Ovary (tissue), 9 donors: ENCODE results near the gene MEG3. TPM values are rescaled to one million over a fixed set of nuclear protein-coding genes. Genes with fewer than 3 reads are reported as not detected.

ENCODE experiments used
- DNase-seq, 5 donors: peaks; one replicate each; pipeline ENCODE4 v3.0.0-alpha.2; 2019 to 2020
- H3K27ac ChIP-seq, 2 donors: fragments of 200-600 bp; one replicate each; pipeline versions ENCODE4 v1.5.1 to v1.8.0; 2019 to 2022
- H3K27me3 ChIP-seq: fragments of 200-600 bp; one replicate; pipeline ENCODE4 v1.8.0; 2022
- H3K36me3 ChIP-seq: fragments of 200-600 bp; sonication (generic); one replicate; pipeline ENCODE4 v1.5.1; 2019
- H3K4me1 ChIP-seq: one replicate; pipeline ENCODE4 v1.8.1; 2013; ENCODE audit warnings: mild to moderate bottlenecking, moderate library complexity; ENCODE audit not compliant: insufficient read depth
- H3K4me3 ChIP-seq: fragments of 200-600 bp; sonication (generic); one replicate; pipeline ENCODE4 v1.5.1; 2017
- H3K9me3 ChIP-seq, 2 donors: fragments of 200-600 bp in 1 of 2; sonication (generic) in 1 of 2; one replicate each; pipeline versions ENCODE4 v1.5.1 to v1.8.1; 2013 to 2019; ENCODE audit warnings: mild to moderate bottlenecking in 1 of 2, moderate library complexity in 1 of 2
- EP300 ChIP-seq: sonication (generic); formaldehyde crosslinking; IDR thresholded peaks from one replicate; pipeline ENCODE4 v1.6.1; 2017; ENCODE audit warnings: antibody characterized with exemption
- POLR2A ChIP-seq: fragments of 450-650 bp; IDR thresholded peaks from one replicate; pipeline ENCODE4 v1.6.1; 2017; ENCODE audit warnings: antibody characterized with exemption, mild to moderate bottlenecking, moderate library complexity
- WGBS, 3 donors: extraction: QIAGEN DNeasy Blood & Tissue Kit in 1 of 3; methylation state at CpG; one replicate each; pipeline versions ENCODE4 v1.1.5 to v1.1.7; 2013 to 2017; 5-methylcytosine and 5-hydroxymethylcytosine counted together
- intact Hi-C, 4 donors: fragments of 100-400 bp; cut with DNase I; formaldehyde crosslinking; loops; one replicate each; pipeline versions ENCODE4 v1.11.0 to v1.15.1; 2022 to 2023
- polyA plus RNA-seq, 2 donors: library from polyadenylated mRNA; stranded (reverse); fragments of 200-250 nt in 1 of 2; fragments of 350-450 nt in 1 of 2; fragmentation: Illumina TruSeq in 1 of 2; extraction: RNeasy Lipid Tissue Mini Kit (QIAGEN cat#74804) in 1 of 2; gene quantifications; one replicate each; pipeline ENCODE4 v1.2.3, GENCODE V29; 2013 to 2014
- total RNA-seq, 7 donors: library from RNA; depleted of rRNA in 2 of 7; stranded (reverse); fragments of >200 nt in 2 of 7; fragmentation: NEBNext Ultra II Directional in 3 of 7; extraction: Animal tissue kit (Norgen Biotek cat#: 25700) in 3 of 7; gene quantifications; one replicate each; pipeline versions ENCODE4 v1.1.0 to v1.2.4, GENCODE V29; 2016 to 2023
- TF ChIP-seq, protein P1 (sequence below), 3 donors: fragments of 450-650 bp in 2 of 3; fragments of 200-600 bp in 1 of 3; IDR thresholded peaks; one replicate each; pipeline versions ENCODE4 v1.5.1 to v1.8.0; 2016 to 2022; ENCODE audit warnings: antibody characterized with exemption in 3 of 3, mild to moderate bottlenecking in 1 of 3
- donor health status: DM: no; HTN: no; CAD: no; lungs with moderate emphysema.
- donor health status: DM: no; HTN: no; CAD: no.
- donor health status: Bipolar disorder and iron deficiency.
- donor health status: DM: yes; HTN: yes; CAD: no.
- donor health status: DM: no; HTN: no; CAD: no.
- donor health status: DM: yes; HTN: yes; CAD: no.

The MEG3 gene
- total and polyA plus RNA-seq, 9 donors = 186 to 1,950 (median 396) TPM

DNA sequence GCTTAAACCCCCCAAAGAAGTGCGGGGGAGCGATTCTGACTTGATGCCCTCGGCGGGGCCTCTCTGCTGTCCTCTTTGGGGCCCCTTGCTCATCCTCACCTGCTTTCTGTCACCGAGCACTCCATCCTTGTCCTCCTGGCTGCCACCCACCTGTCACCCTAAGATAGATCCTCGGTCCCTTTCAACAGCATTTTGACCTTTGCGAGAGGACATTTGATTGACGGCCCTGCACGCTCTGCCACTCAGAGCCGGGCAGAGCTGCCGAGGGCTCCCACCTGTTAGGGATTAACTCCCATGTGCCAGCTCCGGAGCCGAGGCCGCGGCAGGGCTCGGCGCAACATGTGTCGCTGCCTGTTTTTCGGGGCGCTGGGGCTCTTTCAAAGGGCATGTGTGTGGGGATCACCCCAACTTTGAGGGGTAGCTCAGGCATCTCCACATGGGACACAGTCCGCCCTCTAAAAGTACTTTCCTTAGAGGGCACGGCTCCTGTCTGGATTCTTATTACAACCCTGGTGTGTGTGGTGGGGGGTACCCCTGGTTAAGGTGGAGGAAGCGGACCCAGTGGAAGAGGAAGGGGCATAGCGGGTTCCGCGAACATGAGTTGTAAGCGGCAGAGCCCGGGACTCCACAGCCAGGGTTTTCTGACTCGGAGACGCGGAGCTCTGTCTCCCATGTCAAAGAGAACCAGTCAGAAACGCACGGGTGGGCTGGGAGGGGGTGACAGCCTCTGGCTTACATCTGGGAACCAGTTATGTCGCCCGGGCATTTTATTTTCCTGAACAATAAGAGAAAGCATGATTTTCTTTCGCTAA lies 811 bp upstream of the MEG3 start:
- Histone ChIP-seq H3K9me3 (no peaks in the 10 kb centered on the region), H3K27ac (peak overlapping the region in 1 of 2 donors; percentile 72), H3K36me3 (no peaks in the 10 kb centered on the region), H3K4me3 (peak overlapping the region; percentile 32), H3K27me3 (no peaks in the 10 kb centered on the region), H3K4me1 (peaks cover 2% of the 10 kb centered on the region)
- peak in 2 of 5 donors; percentile 33 to 49 for DNase-seq
- TF ChIP-seq, protein P1, sequence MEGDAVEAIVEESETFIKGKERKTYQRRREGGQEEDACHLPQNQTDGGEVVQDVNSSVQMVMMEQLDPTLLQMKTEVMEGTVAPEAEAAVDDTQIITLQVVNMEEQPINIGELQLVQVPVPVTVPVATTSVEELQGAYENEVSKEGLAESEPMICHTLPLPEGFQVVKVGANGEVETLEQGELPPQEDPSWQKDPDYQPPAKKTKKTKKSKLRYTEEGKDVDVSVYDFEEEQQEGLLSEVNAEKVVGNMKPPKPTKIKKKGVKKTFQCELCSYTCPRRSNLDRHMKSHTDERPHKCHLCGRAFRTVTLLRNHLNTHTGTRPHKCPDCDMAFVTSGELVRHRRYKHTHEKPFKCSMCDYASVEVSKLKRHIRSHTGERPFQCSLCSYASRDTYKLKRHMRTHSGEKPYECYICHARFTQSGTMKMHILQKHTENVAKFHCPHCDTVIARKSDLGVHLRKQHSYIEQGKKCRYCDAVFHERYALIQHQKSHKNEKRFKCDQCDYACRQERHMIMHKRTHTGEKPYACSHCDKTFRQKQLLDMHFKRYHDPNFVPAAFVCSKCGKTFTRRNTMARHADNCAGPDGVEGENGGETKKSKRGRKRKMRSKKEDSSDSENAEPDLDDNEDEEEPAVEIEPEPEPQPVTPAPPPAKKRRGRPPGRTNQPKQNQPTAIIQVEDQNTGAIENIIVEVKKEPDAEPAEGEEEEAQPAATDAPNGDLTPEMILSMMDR (IDR thresholded peaks at IDR 0.05) = no peak
- TF ChIP-seq EP300 (no peak), POLR2A (no peak)
- intact Hi-C loops = loop anchor here in 3 of 4 donors (5.0 to 10.0 kb wide), 5 partner anchors 118 to 440 kb away; no protein-coding TSS in a partner anchor
- WGBS, 3 donors = 66 to 71% (median 70%) methylated on average over 36 of the region's 36 CpGs

DNA sequence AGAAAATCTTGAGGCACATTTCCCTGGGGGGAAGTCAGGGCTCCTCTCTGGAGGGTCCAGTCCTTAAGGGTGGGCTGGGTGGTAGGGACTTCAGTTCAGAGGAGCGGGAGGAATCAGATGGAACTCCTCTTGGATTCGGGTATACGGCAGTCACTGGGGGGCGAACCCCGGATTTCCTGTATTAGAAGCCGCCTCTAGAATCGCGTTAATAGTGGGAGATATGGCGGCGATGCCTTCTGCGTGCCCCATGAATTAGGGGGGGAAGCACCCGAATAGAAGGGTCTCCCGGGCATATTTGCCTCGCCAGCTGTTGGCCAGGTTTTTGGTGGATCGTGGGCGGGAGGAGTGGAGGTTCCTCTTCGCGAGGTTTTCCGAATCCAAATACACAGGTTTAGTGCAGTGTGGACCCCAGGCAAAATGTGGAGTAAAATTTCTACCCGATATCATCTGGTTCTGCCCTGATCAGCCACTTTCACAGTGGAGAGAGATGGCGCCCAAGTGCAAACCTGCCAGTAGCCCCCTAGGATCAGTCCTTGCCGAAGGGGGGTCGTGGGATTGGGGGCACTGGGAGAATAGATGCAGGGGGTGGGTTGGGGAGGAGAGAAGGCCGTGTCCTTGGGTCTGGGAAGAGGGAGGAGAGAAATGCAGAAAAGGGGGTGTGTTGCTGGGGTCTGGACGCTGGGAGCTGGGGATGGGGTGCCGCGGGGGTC lies 628 bp downstream of the MEG3 start:
- WGBS, 3 donors = 48 to 59% (median 56%) methylated on average over 27 of the region's 27 CpGs
- intact Hi-C loops = loop anchor here in 3 of 4 donors (5.0 to 10.0 kb wide), 5 partner anchors 119 to 442 kb away; no protein-coding TSS in a partner anchor
- Histone ChIP-seq H3K4me1 (peaks cover 2% of the 10 kb centered on the region), H3K27me3 (no peaks in the 10 kb centered on the region), H3K4me3 (peak overlapping the region; percentile 49), H3K36me3 (no peaks in the 10 kb centered on the region), H3K27ac (peak overlapping the region; percentile 44 to 72), H3K9me3 (no peaks in the 10 kb centered on the region)
- TF ChIP-seq POLR2A (no peak), EP300 (no peak)
- TF ChIP-seq, protein P1 (IDR thresholded peaks at IDR 0.05) = no peak
- DNase-seq = peak in 3 of 5 donors; percentile 36 to 52 (median 37)

DNA sequence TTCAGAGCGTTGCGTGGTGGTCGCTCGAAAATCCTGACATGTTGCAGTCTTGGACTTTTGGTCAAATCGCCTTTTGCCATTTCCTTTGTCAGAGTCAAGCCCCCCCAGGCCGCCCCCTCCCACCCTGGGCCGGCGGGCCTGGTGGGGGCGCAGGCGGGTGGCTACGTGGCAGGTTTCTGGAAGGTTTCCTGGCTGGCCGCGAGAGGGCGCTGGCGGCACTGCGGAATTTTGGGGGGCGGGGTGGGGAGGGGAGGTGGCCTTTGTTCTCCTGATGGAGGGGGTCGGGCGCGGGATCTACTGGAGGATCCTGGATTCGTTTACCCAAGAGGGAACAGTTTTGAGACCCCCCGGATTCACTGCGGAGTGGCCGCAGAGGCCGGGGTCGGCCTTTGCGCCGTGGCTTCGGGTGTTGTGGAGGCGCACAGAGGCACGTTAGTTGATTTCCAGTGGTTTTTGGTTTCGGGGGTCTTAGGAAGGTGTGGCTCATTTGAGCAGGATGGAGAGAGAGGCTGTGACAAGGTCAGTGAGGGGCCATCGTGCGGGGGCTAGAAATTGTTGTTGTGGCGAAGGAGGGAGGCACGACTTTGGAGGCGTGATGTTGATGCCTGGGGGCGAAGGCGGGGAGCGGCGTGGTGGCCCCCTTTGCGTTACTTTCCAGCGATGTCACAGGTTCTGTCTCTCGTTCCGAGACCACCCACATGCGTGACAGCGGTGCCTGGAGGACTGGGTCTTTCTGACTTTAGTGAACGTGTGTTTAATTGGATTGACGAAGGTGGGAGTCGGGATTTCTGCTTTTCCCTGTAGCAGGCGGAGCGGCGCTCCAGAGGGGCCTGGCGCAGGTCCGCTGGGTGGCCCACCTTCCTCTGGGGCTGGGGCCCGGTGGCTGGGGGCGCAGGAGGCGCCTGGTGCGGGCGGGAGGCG lies 1.4 kb downstream of the MEG3 start:
- Histone ChIP-seq H3K36me3 (no peaks in the 10 kb centered on the region), H3K27ac (peak overlapping the region; percentile 44 to 72), H3K27me3 (no peaks in the 10 kb centered on the region), H3K9me3 (no peaks in the 10 kb centered on the region), H3K4me3 (peak overlapping the region; percentile 49), H3K4me1 (peaks cover 2% of the 10 kb centered on the region)
- TF ChIP-seq, protein P1 (IDR thresholded peaks at IDR 0.05) = peak; percentile 24 to 49 (median 32)
- TF ChIP-seq EP300 (no peak), POLR2A (no peak)
- WGBS, 3 donors = 48 to 62% (median 54%) methylated on average over 58 to 61 of the region's 61 CpGs
- intact Hi-C loops = loop anchor here in 3 of 4 donors (5.0 to 10.0 kb wide), 5 partner anchors 120 to 443 kb away; no protein-coding TSS in a partner anchor
- DNase-seq = peak; percentile 48 to 70 (median 65)
